Activated CD4-positive, CD25-positive, alpha-beta regulatory T cell treated with anti-CD3 and anti-CD28 coated beads, Interleukin-2, amount 50 U/mL, for 72 hours (primary cell): Measurements from ENCODE around the gene GFRA3.
A peak's percentile ranks its signal among the peaks of the same experiment; 100 is the strongest.

ENCODE experiments used
- DNase-seq: peaks from one replicate; pipeline ENCODE4 v3.0.0; 2021

The GFRA3 gene

GRCh38 chr5:138246334-138246733, 28.1 kb downstream of the GFRA3 start:
- no peak for DNase-seq

DNA sequence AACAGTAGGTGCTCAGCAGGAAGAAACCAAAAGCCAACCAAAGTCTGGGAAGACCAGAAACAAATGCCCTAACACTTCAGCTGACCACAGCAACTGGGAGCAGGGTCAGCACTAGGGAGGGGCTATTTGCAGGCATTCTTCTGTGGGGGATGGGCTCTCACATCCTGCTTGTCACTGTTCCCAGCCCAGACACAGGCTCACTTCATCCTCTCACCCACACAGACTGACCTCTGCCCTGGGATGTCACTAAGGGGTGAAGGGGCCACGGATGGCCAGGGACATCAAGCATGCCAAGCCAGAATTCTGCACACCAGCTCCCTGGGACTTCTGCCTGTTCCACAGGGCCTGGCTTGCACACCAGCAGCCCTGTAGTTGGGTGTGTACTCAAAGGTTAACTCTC, 28.7 kb downstream of the GFRA3 start:
- no peak for DNase-seq

GRCh38 chr5:138243794-138244193, 30.6 kb downstream of the GFRA3 start:
- DNase-seq = no peak

- DNase-seq = no peak
Observed at GRCh38 chr5:138241688-138242571, 32.5 kb downstream of the GFRA3 start.

GRCh38 chr5:138240650-138241385, 33.6 kb downstream of the GFRA3 start:
- DNase-seq = no peak

- DNase-seq = no peak
Observed at GRCh38 chr5:138238034-138238433, 36.4 kb downstream of the GFRA3 start.

GRCh38 chr5:138234651-138235050, 39.8 kb downstream of the GFRA3 start:
- DNase-seq = no peak

DNA sequence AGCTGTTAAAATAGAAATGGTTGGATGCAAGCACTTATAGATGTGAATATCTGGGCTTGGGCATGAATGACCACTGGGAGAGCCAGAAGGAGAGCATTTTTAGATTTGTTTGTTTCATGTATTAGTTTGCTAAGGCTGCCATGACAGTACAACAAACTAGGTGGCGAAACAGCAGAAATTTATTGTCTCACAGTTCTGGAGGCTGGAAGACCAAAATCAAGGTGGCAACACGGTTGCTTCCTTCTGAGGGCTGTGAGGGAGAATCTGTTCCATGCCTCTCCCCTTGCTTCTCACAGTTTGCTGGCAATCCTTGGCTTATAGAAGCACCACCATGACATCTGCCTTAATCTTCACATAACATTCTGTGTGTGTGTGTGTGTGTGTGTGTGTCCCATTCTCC, 41.1 kb downstream of the GFRA3 start:
- no peak for DNase-seq

DNA sequence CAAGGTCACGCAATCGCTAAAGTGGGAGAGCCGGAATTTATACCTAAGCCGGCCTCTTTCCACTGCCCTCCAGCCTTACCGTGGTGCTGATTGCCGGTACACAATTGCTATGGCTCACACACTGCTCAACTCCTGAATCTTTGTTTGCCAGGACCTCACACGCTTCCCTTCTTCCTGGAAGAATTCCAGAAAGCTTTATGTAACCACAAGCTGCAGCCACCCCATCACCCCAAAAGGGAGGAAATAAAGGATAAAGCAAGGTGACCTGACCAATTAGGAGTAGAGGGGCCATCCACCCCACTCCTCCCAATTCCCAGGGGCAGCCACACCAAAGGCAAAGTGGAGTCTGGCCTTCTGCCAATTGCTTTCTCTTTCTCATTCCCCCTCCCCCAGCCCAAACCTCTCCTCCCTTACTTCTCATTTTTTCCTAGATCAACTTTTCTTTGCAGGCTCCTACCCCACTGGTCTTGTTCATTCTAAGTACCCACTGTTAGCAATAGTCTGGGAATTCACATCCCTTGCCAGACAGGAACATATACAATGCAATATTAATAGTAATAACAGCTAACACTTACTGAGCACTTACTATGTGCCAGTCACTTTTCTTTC, 43.3 kb downstream of the GFRA3 start:
- DNase-seq = no peak

DNA sequence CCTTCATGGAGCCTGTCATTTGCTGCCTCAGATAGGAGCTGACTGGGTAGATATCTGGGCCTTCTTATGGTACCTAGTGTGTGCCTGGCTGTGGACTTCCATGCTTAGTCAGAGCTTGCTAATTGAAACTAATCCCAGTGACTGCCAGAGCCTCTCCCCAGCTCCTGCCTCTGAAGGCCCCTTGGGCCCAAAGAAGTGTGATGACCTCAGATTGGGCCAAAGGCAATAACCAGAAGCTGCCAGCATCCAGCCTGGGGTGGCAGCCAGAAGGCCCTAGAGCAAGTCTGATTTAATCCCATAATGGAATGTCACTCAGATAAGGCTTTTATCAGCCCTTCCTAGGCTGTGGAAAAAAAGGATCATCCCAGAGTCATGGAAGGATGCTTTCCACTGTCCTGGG, 44.2 kb downstream of the GFRA3 start:
- DNase-seq = no peak

DNA sequence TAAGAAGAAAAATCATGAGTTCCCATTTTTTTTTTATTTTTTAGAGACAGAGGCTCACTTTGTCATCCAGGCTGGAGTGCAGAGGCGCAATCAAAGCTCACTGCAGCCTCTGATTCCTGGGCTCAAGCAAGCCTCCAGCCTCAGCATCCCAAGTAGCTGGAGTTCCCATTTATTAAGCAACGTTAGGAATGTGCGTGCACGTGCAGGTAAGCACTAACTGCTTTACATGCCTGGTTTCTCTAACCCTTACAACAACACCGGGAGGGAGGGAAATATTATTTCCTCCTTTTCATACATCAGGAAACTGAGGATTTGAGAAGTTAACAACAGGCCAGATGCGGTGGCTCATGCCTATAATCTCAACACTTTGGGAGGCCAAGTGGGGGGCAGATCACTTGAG, 45.0 kb downstream of the GFRA3 start:
- DNase-seq = no peak

DNA sequence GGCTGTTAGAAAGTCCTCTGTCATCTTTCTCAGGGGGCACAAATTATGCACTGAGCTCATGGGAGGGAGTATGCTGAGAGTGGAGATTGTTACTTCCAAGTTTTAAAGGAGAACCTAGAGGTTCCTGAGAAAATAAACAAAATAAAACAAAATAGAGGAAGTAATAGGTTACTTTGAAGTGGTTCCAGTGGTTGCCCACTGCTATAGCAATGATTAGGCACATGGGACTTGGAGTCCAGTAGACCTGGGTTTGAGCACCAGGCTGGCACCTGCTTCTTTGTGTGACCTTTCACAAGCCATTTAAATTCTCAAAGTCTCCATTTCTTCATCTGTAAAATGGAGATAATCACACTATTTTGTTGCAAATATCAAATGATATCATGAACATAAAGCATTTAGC, 47.5 kb downstream of the GFRA3 start:
- DNase-seq = no peak

DNA sequence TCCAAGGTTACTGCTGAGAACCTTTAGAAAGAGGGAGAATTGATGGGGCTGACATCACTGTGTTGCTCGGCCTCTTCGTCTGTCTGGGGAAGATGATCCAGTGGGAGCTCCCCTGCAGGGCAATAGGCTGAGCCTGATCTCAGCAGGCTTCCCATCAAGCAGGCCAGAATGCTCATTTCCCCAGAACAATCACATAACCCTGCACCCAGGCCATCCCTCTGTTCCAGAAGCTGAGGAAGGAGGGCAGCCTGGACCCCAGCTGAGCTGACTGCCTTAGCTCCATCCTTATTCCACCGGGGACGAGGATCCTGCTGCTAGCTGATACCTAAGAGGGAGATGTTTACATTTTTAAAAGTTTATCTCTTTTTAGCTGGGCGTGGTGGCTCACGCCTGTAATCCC, 49.7 kb downstream of the GFRA3 start:
- DNase-seq = no peak

GRCh38 chr5:138223532-138223931, 50.9 kb downstream of the GFRA3 start:
- no peak for DNase-seq

GRCh38 chr5:138216799-138217198, 57.6 kb downstream of the GFRA3 start:
- DNase-seq = no peak

GRCh38 chr5:138213161-138214029, 61.0 kb downstream of the GFRA3 start, which contains the start of gene CDC23:
Gene CDC23 (minus strand): TSS chr5:138213323. CDS start chr5:138213312, 11 bp downstream.
- peak; percentile 81 for DNase-seq

GRCh38 chr5:138212828-138213160, 61.6 kb downstream of the GFRA3 start:
- DNase-seq = no peak

DNA sequence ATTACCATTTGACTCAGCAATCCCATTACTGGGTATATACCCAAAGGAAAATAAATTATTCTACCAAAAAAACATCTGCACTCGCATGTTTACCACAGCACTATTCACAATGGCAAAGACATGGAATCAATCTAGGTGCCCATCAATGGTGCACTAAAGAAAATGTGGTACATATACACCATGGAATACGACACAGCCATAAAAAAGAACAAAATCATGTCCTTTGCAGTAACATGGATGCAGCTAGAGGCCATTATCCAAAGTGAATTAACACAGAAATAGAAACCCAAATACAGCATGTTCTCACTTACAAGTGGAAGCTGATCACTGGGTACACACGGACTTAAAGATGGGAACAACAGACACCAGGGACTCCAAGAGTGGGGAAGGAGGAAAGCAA, 63.4 kb downstream of the GFRA3 start:
- no peak for DNase-seq
